Spleen (tissue), 7 donors: ENCODE data around the gene TRUB2.

Experiments used
- CTCF ChIP-seq, 11 experiments: fragments of 200-600 bp in 7 of 11; fragments of 450-650 bp in 4 of 11; sonication (generic) in 4 of 11; IDR thresholded peaks in 8 of 11; conservative IDR thresholded peaks in 3 of 11; 1 replicate in 7 of 11; 2 replicates in 4 of 11; pipeline versions ENCODE4 v1.4.0 to v1.8.0; 2016 to 2021; ENCODE audit warnings: antibody characterized with exemption in 11 of 11, inconsistent platforms in 4 of 11, mild to moderate bottlenecking in 1 of 11
- POLR2A ChIP-seq, 3 donors: fragments of 450-650 bp; IDR thresholded peaks; one replicate each; pipeline ENCODE4 v1.5.1; 2017; ENCODE audit warnings: antibody characterized with exemption in 3 of 3, mild to moderate bottlenecking in 1 of 3
- donor health status: DM: no; HTN: no; CAD: no; lungs with moderate emphysema.
- donor health status: DM: no; HTN: no; CAD: no.
- donor health status: DM: no; HTN: no; CAD: no.

- TF ChIP-seq CTCF (IDR thresholded peaks at IDR 0.05 in 8 of 11, conservative IDR thresholded peaks at IDR 0.05 in 3 of 11) (no peak), POLR2A (IDR thresholded peaks at IDR 0.05) (no peak)
These were observed 33.8 kb downstream of the TRUB2 start for GRCh38 chr9:128288273-128289004.
